Stimulated activated CD8-positive, alpha-beta memory T cell treated with anti-CD3 and anti-CD28 coated beads, Interleukin-2, amount 100 ng/mL, for 48 hours (primary cell): ENCODE results near the gene KMT2C.

Experiments used
- DNase-seq, 2 donors: peaks; one replicate each; pipeline ENCODE4 v3.0.0-alpha.2; 2020; ENCODE audit warnings: low read depth in 2 of 2

Gene KMT2C

DNA sequence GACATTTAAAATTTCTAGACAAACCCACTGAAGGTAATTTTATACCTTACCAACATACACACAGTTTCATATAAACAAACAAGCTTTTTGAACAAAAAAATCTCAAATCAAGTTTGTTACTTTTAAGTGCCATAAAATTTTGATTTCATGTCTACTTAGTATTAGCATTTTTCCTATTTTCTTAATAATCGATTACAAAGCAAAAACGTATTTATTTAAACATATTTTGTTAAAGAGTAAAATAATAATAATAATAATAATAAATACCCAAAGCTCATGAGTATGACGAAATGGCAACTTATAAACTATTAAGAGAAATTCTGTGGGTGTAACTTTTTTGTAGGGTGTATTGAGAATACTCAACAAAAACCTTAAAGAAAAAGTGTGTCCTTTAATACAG is 232.7 kb downstream of the KMT2C start:
- DNase-seq: no peak

DNA sequence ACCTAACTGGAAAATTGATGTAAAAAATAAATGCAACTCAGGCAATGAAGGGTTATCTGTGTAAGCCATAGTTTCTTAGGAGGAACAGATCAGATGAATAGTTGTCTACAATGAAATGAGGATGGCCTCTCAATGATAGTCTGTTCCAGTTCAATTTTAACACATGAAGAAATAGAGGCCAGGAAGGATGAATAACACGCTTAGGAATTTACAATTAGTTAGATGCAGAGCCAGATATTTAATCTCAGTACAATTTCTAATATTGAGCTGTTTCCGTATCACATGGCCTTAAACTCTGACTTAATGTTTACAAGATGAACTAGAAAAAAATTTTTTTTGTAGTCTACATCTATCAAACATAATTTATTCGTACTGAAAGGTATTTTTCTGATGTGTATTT is 233.7 kb downstream of the KMT2C start:
- DNase-seq: no peak

DNA sequence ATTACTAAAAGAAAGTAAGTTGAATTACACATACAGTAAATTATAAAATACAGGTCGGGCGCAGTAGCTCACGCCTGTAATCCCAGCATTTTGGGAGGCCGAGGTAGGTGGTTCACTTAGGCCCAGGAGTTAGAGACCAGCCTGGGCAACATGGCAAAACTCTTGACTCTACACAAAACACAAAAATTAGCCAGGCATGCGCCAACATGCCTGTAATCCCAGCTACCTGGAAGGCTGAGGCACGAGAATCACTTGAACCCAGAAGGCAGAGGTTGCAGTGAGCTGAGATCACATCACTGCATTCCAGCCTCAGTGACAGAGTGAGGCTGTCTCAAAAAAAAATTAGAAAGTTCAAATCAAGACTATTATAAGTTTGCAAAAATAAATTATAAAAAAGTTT is 235.4 kb downstream of the KMT2C start:
- no peak for DNase-seq

DNA sequence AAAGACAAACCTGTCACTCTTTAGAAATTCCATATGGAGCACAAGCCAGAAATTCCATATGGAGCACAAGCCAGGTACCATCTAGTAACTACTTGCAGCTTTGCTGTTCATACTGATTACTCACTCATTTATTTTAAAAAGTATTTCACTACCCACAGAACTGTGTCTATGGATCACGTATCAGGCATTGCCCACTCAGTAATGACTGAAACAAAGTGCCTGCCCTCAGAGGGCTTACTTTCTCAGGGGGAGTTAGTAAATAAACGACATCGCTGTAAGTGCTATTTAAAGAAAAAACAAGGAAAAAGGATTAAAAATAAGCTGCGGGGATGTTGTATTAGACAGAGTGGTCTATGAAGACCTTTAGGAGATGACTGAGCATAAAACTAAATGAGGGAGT is 239.4 kb downstream of the KMT2C start:
- no peak for DNase-seq

DNA sequence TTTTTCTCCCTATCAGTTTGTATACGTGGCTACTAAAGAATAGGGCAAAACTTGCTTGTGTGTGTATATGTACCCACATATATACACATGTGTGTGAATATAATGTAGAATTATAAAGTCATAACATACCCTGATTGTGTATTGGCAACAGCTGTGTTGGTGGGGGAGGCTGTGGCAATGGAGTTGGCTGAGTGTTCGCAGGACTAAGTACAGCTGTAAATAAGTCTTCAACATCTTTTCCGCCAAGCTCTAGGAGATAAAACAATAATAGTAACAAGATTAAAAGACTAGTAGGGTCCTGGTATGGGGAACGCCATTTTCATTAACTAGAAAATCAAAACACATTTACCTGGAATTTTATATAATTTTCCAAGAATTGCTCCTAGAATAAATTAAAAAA is 241.9 kb downstream of the KMT2C start:
- no peak for DNase-seq

DNA sequence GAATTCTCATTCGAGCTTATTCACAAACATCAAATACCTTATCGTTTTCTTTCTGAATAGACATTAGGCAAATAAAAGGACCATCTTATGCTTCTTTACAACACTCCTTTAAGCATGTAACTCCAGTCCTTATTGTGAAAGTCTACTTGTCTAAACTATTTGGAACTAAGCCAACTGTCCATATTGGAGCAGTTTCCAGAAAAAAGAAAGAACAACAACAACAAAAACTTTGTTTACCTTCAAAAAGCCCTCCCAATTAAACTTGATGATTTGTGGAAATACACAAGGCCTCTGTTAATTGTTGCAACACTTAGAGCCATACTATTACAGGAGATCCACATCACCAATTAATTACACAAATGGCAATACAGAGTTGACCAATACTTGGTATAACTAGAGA is 246.7 kb downstream of the KMT2C start:
- DNase-seq: no peak

DNA sequence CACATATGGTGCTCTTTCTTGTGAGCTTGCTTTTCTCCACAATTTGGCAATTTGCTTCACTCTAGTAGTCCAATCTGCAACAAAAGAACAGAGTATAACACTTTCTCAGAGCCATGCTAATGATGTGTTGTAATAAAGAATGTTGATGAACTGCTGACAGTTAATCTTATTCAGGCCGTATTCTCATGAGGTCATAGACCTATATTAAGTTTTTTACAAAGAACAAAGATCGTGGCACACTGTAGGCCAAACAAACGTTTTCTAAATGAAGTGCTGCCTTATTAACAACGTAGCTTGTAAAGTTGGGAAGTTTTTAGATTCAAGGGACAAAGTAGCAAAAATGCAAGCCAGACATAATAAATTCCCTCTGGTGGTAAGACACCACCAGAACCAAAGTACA is 250.2 kb downstream of the KMT2C start:
- no peak for DNase-seq

DNA sequence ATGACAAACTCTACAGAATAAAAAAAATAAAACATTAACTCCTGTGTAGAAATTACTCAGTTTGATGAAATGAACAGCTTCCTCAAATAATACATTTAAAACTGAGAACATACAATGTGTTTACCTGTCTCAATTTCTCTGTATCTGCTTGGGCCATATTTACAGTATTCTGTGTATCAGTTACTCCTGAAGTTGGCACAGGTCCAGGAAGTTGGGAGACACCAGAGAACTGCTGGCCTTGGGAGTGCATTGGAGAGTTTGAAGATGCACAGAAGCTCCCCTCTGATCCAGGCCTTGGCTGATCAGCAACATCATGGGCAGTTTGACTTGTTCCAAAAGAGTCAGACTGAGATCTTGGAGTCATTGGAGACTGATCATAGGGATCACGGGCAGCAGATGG is 255.2 kb downstream of the KMT2C start:
- no peak for DNase-seq

DNA sequence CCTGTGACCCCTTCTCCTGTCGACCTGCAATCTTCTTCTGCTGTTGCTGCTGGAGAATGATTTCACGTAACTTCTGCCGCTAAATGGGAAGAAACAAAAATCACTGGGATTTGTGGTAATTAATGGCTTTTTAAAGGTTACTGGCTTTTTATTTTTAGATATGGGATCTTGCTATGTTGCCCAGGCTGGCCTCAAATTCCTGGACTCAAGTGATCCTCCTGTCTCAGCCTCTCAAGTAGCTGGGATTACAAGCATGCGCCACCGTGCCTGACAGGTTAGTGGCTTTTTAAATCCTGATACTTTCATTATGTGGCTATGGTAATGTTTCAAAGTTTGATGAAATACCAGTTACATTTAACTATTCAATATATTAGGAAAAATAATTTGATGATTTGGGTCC is 255.8 kb downstream of the KMT2C start:
- no peak for DNase-seq

DNA sequence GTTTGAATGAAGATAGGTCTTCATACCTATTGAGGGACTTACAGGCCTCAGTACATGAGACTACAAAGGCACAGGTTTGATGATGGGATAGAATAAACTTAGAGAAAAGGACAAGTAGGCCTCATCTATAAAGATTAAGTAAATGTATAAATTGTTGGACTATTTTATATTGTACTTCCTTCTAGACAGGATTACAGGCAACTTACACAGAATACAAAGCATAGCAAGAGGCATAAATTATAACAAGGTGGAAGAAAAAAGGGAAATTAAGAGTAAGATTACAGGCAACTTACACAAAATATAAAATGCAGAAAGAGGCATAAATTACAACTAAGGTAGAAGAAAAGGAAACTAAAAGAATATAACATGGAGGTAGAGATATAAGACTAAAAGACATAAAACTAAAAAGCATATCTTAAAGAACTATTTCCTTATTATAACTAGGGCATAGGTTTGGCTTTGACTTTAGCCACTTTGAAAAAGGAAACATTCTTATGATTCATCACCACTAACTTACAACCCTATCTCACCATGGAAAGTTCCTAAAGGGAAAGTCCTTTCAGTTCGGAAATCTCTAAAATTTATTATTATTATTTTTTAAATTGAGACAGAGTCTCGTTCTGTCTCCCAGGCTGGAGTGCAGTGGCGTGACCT is 257.3 kb downstream of the KMT2C start:
- DNase-seq: no peak

DNA sequence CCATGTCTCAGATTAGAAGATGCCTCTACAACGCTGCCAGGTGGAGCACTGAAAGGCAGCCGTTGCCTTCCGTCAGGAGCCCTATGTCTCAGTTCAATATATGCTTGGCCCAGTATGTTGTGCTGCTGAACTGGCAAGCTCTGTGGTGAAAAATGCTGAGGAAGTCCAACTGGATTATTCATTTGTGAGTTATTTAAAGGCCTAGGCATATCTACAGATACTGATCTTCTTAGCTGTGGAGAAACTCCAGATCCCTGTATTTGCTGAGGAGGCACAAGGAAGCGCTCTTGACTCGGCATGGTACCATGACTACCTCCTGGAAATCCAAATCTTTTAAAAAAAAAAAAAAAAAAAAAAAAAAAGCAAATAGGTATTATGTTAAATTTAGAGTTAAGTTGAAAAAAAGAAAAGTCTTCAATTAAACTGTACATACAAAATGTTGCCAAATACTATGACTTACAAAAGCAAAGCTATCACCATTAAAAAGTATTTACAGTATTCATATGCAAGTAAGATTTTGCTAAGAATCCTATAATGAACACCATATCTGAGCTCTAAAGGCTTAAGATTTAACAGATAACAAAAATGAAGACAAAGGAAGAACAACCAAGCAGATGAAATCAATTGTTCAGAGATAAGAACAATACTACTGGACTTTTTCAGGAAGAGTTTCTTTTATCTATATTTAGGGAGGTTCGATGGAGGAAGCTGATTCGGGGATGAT is 258.0 kb downstream of the KMT2C start:
- no peak for DNase-seq

DNA sequence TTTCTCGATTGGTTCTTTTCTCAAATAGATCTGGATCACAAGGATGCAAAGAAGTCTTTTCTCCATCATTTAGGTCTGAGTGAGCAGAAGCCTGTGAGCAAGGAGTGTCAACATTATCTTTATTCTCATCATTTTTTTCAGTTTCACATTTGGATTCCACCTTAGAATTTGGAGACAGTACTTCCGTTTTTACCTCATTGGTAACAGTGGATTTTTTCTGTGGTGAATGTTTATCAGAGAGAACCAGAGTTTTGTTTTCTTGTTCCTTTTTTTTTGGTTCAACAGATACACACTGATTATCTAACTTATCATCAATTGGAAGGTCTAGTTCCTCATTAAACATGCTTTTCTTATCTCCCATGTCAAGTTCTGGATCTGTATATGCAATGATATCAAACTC is 259.0 kb downstream of the KMT2C start:
- DNase-seq: no peak

DNA sequence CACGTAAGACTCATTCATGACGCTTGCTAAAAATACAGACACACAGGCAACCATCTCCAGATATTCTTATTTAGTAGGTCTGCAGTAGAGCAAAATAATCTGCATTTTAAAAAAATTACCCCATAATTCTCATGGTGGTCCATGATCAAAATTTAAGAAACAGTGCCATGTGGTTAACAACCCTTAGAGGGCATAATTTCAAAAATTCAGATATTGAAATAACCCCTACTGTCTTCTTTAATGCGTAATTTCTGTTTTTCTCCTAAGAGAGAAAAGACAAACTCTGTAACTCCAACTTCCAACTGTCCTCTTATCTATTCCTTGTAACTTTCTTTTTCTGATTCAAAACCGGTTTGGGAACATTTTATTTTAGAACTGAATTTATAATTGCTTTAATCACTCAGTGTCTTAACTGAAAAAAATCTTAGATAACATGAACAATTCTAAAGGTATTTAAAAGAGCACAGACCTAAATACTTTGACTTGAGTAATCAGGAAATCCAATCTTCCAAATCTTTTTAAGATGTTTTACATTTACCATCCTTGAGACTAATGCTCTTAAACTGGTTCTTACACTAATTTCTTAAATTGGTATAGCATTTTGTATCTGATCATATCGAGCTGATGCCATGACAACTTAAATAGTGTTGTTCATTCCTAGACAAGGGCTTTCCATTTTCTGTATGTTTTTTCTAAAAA is 262.3 kb downstream of the KMT2C start:
- DNase-seq: no peak

DNA sequence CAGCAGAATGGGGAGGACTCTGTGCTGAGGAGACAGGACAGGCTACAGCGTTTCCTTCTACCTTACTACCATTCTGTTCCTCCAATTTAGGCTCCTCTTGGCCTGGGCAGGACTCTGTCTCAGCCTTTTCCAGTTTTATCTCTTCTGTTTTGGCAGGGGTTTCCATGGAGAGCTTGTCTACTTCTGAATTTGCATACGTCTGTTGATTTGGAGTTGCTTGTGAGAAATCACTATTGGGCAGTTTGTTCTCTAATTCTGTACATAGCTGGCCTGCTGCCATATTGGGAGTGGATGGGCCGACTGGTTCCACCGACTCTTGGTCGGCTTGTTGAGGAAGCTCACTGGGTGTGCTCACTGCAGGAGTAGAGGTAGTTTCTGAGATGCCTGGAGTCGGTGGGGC is 273.5 kb downstream of the KMT2C start:
- no peak for DNase-seq

DNA sequence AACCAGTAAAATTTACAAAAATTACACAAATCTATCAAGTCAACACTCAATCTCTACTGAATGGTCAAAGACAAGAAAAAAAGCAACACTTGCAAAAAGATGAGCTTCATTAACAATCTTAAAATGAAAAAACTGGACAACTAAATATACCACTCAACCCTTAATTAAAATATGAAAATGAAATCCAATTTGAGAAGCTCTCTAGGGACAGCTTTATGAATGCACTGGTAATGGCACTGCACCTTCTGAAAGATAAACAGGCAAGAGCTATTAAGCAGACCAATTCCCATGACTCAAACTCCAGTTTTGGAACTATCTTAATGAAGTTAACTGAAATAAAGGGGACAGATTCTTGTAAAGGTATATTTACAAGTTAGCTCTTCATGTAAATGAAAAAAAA is 274.6 kb downstream of the KMT2C start:
- DNase-seq: no peak

DNA sequence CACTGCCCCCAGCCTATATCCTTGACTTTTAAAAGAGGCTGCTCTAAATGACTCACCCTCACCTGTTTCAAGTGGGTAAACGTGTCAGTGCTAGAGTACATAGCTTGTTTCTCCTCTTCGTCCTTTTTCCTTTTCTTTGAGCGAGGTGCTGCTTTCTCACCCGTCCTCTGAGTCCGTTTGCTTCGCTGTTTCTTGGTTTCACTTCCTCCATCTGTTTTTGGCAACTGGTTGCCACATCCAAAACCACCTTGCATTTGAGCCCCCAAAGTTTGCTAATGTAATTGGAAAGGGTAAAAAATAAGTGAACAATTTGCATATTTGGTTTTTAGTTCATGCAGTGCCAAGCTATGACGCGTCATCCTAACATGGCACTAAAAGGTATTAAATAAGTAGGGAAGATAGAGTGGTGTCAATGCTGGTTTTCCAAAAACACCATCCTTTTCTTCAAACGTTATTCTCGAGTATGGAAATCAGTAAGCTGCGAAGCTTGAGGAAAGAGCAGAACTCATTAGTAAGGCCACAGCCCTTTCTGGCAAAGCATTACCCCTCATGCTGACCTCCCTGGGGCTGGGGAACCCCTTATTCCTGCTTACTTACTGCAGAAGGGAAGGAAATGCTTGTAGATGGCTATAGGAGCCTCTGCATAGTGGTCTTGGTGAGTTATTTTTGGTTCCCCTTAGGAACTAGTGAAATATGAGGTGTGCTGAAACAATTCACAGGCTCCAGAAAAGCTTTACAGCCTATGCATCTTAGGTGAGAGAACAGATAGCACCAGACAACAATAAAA is 276.8 kb downstream of the KMT2C start:
- no peak for DNase-seq

DNA sequence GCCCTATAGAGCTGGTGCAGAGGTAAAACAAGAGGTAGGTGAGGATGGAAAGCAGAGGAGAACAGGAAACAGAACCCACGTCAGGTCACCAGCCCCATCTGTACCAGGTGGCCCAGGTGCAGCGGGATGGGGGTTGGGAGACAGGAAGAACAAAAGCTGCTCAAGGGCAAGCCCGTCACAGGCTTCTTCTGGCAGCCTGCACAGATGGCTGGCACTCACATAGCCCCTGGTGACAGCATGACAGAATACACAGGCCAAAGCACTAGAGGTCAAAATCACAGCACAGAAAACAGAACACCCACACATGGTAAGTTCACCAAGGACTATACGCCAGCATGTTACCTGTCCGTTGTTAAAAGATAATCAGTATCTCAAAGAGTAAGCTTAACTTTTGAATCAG is 283.5 kb downstream of the KMT2C start:
- DNase-seq: no peak

DNA sequence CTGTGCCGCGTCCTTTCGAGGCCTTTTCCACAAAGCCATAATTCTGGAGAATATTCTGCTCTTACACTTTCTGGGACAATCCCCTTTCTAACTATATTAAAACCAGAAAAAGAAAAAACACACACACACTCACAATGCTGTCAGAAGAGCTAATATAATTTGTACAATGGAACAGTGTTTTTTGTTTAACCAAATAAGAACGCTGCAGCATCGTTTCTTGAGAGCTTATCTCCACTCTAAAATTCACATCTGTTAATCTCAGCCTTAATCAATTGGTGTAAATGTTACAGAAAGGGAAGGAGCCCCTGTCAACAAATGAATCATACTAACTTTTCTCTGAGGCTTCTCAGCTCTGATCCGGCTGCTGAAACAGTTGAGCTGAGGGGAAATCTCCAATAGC is 286.4 kb downstream of the KMT2C start:
- DNase-seq: no peak

DNA sequence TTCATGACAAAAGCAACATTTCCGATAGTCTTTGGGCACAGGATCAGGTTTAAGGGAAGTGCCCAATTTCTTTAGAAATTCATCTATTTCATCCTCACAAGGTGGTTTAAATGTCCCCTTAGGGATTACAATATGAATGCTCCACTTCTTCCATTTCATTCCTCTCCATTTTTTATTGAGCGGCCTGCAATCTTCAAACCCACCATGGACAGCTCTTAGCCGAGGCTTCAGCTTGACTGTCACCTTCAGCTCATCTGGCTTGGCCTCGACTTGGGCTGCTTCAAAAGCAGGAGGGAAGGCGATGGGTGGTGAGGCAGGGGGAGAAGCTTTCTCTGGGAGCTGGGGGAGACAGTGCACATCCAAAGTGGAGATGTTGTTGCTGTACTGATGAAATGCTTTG is 287.1 kb downstream of the KMT2C start:
- no peak for DNase-seq

DNA sequence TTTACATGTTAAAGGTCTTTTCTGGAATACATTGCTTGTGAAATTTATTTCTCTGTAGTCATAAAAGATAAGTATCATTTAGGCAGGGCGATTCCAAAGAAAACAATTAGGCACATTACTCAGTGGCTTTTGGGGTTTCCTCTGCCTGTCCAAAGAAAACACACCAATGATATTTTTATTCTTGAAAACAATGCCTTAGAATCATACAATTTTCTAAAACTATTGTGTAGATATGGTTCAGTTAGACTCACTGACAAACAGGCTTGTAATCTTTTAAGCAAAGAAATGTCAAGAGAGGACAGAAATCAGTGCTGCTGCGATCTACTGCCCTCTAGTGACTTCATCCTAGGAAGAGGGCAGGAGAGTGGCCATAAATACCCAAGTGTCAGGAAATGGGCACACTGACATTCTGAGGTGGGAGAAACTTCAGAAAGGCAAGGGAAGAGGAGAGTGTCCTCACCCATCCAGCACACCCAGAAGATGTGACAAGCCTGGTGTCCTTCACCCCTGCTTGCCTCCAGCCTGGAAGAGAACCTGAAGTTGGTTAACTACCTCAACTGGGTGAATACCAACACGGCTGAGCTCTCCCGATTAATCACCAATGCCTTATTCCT is 289.8 kb downstream of the KMT2C start:
- no peak for DNase-seq

DNA sequence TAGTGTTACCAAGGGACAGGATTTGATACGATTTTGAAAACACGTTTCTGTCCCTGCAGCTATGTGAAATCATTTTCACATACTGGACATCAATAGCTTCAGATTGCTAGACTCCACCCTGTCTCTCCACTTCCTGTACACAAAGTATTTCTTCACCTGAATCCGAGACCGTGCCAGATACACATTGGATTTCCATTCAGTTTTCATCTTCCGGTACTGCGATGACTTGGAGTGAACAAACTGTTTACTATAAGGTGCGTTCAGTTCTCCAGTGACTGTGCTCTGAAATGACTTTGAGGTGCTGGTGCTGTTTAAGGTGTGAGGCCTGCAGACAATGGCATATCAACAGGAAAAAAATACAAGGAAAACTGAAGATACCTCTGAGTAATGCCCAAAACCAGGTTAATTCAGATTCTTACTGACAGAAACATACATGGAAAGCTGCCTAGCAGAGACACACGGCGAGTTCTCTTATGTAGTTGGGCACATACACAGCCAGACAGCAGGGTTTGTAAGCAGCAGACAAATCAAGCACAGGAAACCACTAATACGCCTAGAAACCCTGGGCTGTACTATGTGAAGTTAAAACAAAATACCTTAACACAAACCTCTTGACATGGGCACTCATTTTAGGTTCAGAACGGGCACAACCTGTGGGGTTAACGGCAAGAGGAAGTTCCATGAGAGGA is 291.1 kb downstream of the KMT2C start:
- DNase-seq: no peak
